H9 (cell line): ENCODE data around the gene PLEKHA1. TPM values are rescaled to one million over a fixed set of nuclear protein-coding genes. Genes with fewer than 3 reads are reported as not detected.

Experiments used
- DNase-seq: peaks from one replicate; pipeline ENCODE4 v3.0.0-alpha.2; 2017
- H2AFZ ChIP-seq: one replicate; pipeline ENCODE4 v1.6.1; 2013; ENCODE audit warnings: mild to moderate bottlenecking, low read length, control low read depth, moderate library complexity
- H2AK5ac ChIP-seq: 2 replicates; pipeline ENCODE4 v1.6.1; 2013; ENCODE audit warnings: low read length, control low read depth, mixed read lengths; ENCODE audit not compliant: insufficient read length
- H2BK120ac ChIP-seq: one replicate; pipeline ENCODE4 v1.6.1; 2013; ENCODE audit warnings: low read depth, mild to moderate bottlenecking, low read length, control low read depth, inconsistent platforms; ENCODE audit not compliant: poor library complexity, severe bottlenecking
- H2BK12ac ChIP-seq: 2 replicates; pipeline ENCODE4 v1.6.1; 2013; ENCODE audit warnings: low read length, control low read depth, mixed read lengths, low read depth; ENCODE audit not compliant: insufficient read length
- H2BK15ac ChIP-seq: 2 replicates; pipeline ENCODE4 v1.6.1; 2013; ENCODE audit warnings: low read depth, low read length, control low read depth
- H2BK20ac ChIP-seq: one replicate; pipeline ENCODE4 v1.6.1; 2013; ENCODE audit warnings: low read depth, mild to moderate bottlenecking, low read length, control low read depth, inconsistent platforms; ENCODE audit not compliant: poor library complexity, severe bottlenecking
- H2BK5ac ChIP-seq: 2 replicates; pipeline ENCODE4 v1.6.1; 2013; ENCODE audit warnings: low read length, control low read depth, mixed read lengths; ENCODE audit not compliant: insufficient read length
- H3K14ac ChIP-seq: 2 replicates; pipeline ENCODE4 v1.6.1; 2013; ENCODE audit warnings: low read length, control low read depth; ENCODE audit not compliant: insufficient read depth
- H3K18ac ChIP-seq: 2 replicates; pipeline ENCODE4 v1.6.1; 2013; ENCODE audit warnings: low read depth, mild to moderate bottlenecking, mixed read lengths, low read length, control low read depth; ENCODE audit not compliant: insufficient read length
- H3K23ac ChIP-seq: 2 replicates; pipeline ENCODE4 v1.6.1; 2013; ENCODE audit warnings: low read length, control low read depth, mixed read lengths, low read depth; ENCODE audit not compliant: insufficient read length
- H3K23me2 ChIP-seq: 2 replicates; pipeline ENCODE4 v1.6.1; 2013; ENCODE audit warnings: low read depth, mild to moderate bottlenecking, mixed read lengths, low read length, control low read depth; ENCODE audit not compliant: insufficient read length, poor library complexity, severe bottlenecking
- H3K27ac ChIP-seq: 2 replicates; pipeline ENCODE4 v1.5.1; 2013; ENCODE audit warnings: low read length, control low read depth, mixed read lengths, low read depth; ENCODE audit not compliant: insufficient read length
- H3K27me3 ChIP-seq: 2 replicates; pipeline ENCODE4 v1.6.1; 2013; ENCODE audit warnings: low read length, control low read depth, inconsistent platforms; ENCODE audit not compliant: insufficient read depth
- H3K4ac ChIP-seq: 2 replicates; pipeline ENCODE4 v1.6.1; 2013; ENCODE audit warnings: low read depth, mild to moderate bottlenecking, control low read depth, inconsistent platforms, low read length, moderate library complexity
- H3K4me1 ChIP-seq: 2 replicates; pipeline ENCODE4 v1.6.1; 2013; ENCODE audit warnings: low read length, control low read depth, inconsistent platforms; ENCODE audit not compliant: insufficient read depth
- H3K4me2 ChIP-seq: 2 replicates; pipeline ENCODE4 v1.6.1; 2013; ENCODE audit warnings: low read length, control low read depth, mixed read lengths; ENCODE audit not compliant: insufficient read length, insufficient read depth
- H3K56ac ChIP-seq: 2 replicates; pipeline ENCODE4 v1.6.1; 2013; ENCODE audit warnings: low read depth, mild to moderate bottlenecking, mixed read lengths, low read length, control low read depth; ENCODE audit not compliant: insufficient read length
- H3K79me1 ChIP-seq: 2 replicates; pipeline ENCODE4 v1.6.1; 2013; ENCODE audit warnings: low read depth, mild to moderate bottlenecking, moderate library complexity, low read length, control low read depth, inconsistent platforms; ENCODE audit not compliant: insufficient read depth, poor library complexity, severe bottlenecking
- H3K79me2 ChIP-seq: 2 replicates; pipeline ENCODE4 v1.6.1; 2013; ENCODE audit warnings: low read length, control low read depth, inconsistent platforms; ENCODE audit not compliant: insufficient read depth
- H3K9ac ChIP-seq: 2 replicates; pipeline ENCODE4 v1.6.1; 2013; ENCODE audit warnings: low read length, control low read depth, mixed read lengths; ENCODE audit not compliant: insufficient read length; ENCODE audit errors: extremely low read depth
- H3K9me3 ChIP-seq: one replicate; pipeline ENCODE4 v1.6.1; 2013; ENCODE audit warnings: low read depth, low read length, inconsistent platforms; ENCODE audit not compliant: control insufficient read depth
- H3T11ph ChIP-seq: one replicate; pipeline ENCODE4 v1.6.1; 2013; ENCODE audit warnings: mild to moderate bottlenecking, low read length, control low read depth, inconsistent platforms
- H4K20me1 ChIP-seq: one replicate; pipeline ENCODE4 v1.6.1; 2013; ENCODE audit not compliant: control insufficient read depth, insufficient read length, insufficient read depth
- H4K5ac ChIP-seq: 2 replicates; pipeline ENCODE4 v1.6.1; 2013; ENCODE audit warnings: low read depth, mild to moderate bottlenecking, mixed read lengths, low read length, control low read depth; ENCODE audit not compliant: insufficient read length
- H4K8ac ChIP-seq: replicated peaks from 2 replicates; pipeline ENCODE4 v1.6.1; 2013; ENCODE audit warnings: low read length, control low read depth, mixed read lengths, low read depth; ENCODE audit not compliant: insufficient read length
- H4K91ac ChIP-seq: 2 replicates; pipeline ENCODE4 v1.6.1; 2013; ENCODE audit warnings: low read depth, mild to moderate bottlenecking, moderate library complexity, mixed read lengths, low read length, control low read depth; ENCODE audit not compliant: insufficient read length
- H3K27ac Mint-ChIP-seq, 3 experiments: 2 replicates in 2 of 3; 3 replicates in 1 of 3; pipeline ENCODE4 v1.8.0; 2020 to 2021; ENCODE audit warnings: mixed read lengths in 3 of 3, mild to moderate bottlenecking in 1 of 3, moderate library complexity in 1 of 3
- H3K27me3 Mint-ChIP-seq: 2 replicates; pipeline ENCODE4 v1.8.0; 2021; ENCODE audit warnings: low read depth, mild to moderate bottlenecking, moderate library complexity, mixed read lengths
- H3K36me3 Mint-ChIP-seq, 3 experiments: 2 replicates in 2 of 3; 3 replicates in 1 of 3; pipeline ENCODE4 v1.8.0; 2020 to 2021; ENCODE audit warnings: low read depth in 3 of 3, mixed read lengths in 3 of 3; ENCODE audit not compliant: insufficient read depth in 1 of 3
- H3K4me1 Mint-ChIP-seq, 2 experiments: 2 replicates each; pipeline ENCODE4 v1.8.0; 2020; ENCODE audit warnings: mixed read lengths in 2 of 2
- H3K4me3 Mint-ChIP-seq, 2 experiments: 2 replicates in 1 of 2; 3 replicates in 1 of 2; pipeline ENCODE4 v1.8.0; 2020 to 2021; ENCODE audit warnings: mild to moderate bottlenecking in 2 of 2, mixed read lengths in 2 of 2, moderate library complexity in 1 of 2
- H3K9me3 Mint-ChIP-seq, 2 experiments: 2 replicates in 1 of 2; 3 replicates in 1 of 2; pipeline ENCODE4 v1.8.0; 2020; ENCODE audit warnings: mild to moderate bottlenecking in 2 of 2, mixed read lengths in 2 of 2, moderate library complexity in 1 of 2
- CTCF ChIP-seq: fragments of 200-600 bp; sonication (generic); conservative IDR thresholded peaks from 3 replicates; pipeline ENCODE4 v1.8.0; 2021; ENCODE audit warnings: antibody characterized with exemption, mild to moderate bottlenecking
- WGBS: extraction: QIAGEN DNeasy Blood & Tissue Kit; methylation state at CpG from one replicate; pipeline ENCODE4 v1.1.7; 2013; ENCODE audit warnings: missing lambda C conversion rate, low lambda C conversion rate, mixed read lengths; ENCODE audit not compliant: insufficient read length; ENCODE audit errors: extremely low coverage; 5-methylcytosine and 5-hydroxymethylcytosine counted together
- total RNA-seq: library from RNA; stranded (reverse); gene quantifications from 2 replicates; pipeline ENCODE4 v1.2.1, GENCODE V29; 2021

PLEKHA1 gene
- total RNA-seq, 1 experiment from 2014 or later, result 32.7 TPM

GRCh38 chr10:122361046-122361445, 13.5 kb upstream of the PLEKHA1 start:
- WGBS, result no CpG with 5 or more reads among the region's 1 CpG
- no peak overlapping the region for H3K23ac ChIP-seq
- no peak overlapping the region for H3K9ac ChIP-seq
- no peak overlapping the region for H3K4ac ChIP-seq
- no peak overlapping the region for H3T11ph ChIP-seq
- Mint-ChIP-seq H3K4me1 (peaks cover 9 to 11% of the 10 kb centered on the region in 2 experiments), H3K27me3 (peaks cover 2% of the 10 kb centered on the region), H3K36me3 (peaks cover 0 to 13% (median 2%) of the 10 kb centered on the region in 3 experiments; a peak in 4 of 7 replicates), H3K9me3 (peaks cover 14 to 15% of the 10 kb centered on the region in 2 experiments), H3K27ac (no peak overlapping the region), H3K4me3 (no peak overlapping the region)
- no peak overlapping the region for H3K4me2 ChIP-seq
- H3K4me1 ChIP-seq, result no peaks in the 10 kb centered on the region
- H2AK5ac ChIP-seq, result no peak overlapping the region
- no peak overlapping the region for H4K5ac ChIP-seq
- no peaks in the 10 kb centered on the region for H3K27me3 ChIP-seq
- no peak overlapping the region for H3K18ac ChIP-seq
- H2BK15ac ChIP-seq, result no peak overlapping the region
- no peak for DNase-seq
- H2BK5ac ChIP-seq, result no peak overlapping the region
- no peak overlapping the region for H3K14ac ChIP-seq
- H3K56ac ChIP-seq, result no peak overlapping the region
- H3K27ac ChIP-seq, result no peak overlapping the region
- no peaks in the 10 kb centered on the region for H3K9me3 ChIP-seq
- no peak overlapping the region for H2BK12ac ChIP-seq
- H4K20me1 ChIP-seq, result no peaks in the 10 kb centered on the region
- TF ChIP-seq CTCF, result no peak
- H4K91ac ChIP-seq, result no peak overlapping the region
- no peak overlapping the region for H2BK20ac ChIP-seq
- no peaks in the 10 kb centered on the region for H3K79me1 ChIP-seq
- no peaks in the 10 kb centered on the region for H3K23me2 ChIP-seq
- no peak overlapping the region for H2BK120ac ChIP-seq
- no peak overlapping the region for H4K8ac ChIP-seq
- H3K79me2 ChIP-seq, result no peaks in the 10 kb centered on the region
- no peak overlapping the region for H2AFZ ChIP-seq
